ENCODE data around the gene PDE7B.
A peak's percentile ranks its signal among the peaks of the same experiment; 100 is the strongest.
"Not testable (repeated sequence)": the region's sequence is repeated elsewhere in the genome, so short reads cannot be mapped to it uniquely, and the experiment has no call there.

The PDE7B gene

GRCh38 chr6:135852746-135853145 is 1.2 kb downstream of the PDE7B start:
- no peaks in the 10 kb centered on the region for H3K9me3 ChIP-seq (replicated peaks; ENCODE audit: low read length)
- H3K36me3 ChIP-seq (ENCODE audit: insufficient read depth, low read length) = no peaks in the 10 kb centered on the region
- H3K27me3 ChIP-seq (ENCODE audit: control insufficient read depth, insufficient read depth, low read length) = no peaks in the 10 kb centered on the region
- H3K9ac ChIP-seq (ENCODE audit: low read depth, low read length) = peak overlapping the region; percentile 86
- H3K4me3 ChIP-seq (ENCODE audit: low read length) = peak overlapping the region; percentile 67
- peak overlapping the region; percentile 81 for H3K4me2 ChIP-seq (ENCODE audit: low read length)
- peaks cover 13% of the 10 kb centered on the region for H3K4me1 ChIP-seq (ENCODE audit: control insufficient read depth, insufficient read depth, low read length)

GRCh38 chr6:135853227-135853626 is 1.7 kb downstream of the PDE7B start:
- H3K36me3 ChIP-seq (ENCODE audit: insufficient read depth, low read length) = no peaks in the 10 kb centered on the region
- peaks cover 13% of the 10 kb centered on the region for H3K4me1 ChIP-seq (ENCODE audit: control insufficient read depth, insufficient read depth, low read length)
- H3K27me3 ChIP-seq (ENCODE audit: control insufficient read depth, insufficient read depth, low read length) = no peaks in the 10 kb centered on the region
- peak overlapping the region; percentile 86 for H3K9ac ChIP-seq (ENCODE audit: low read depth, low read length)
- H3K9me3 ChIP-seq (replicated peaks; ENCODE audit: low read length) = no peaks in the 10 kb centered on the region
- H3K4me3 ChIP-seq (ENCODE audit: low read length) = peak overlapping the region; percentile 67
- H3K4me2 ChIP-seq (ENCODE audit: low read length) = peak overlapping the region; percentile 81

- Histone ChIP-seq H3K4me3 (ENCODE audit: low read length) (no peak overlapping the region), H3K27me3 (ENCODE audit: control insufficient read depth, insufficient read depth, low read length) (no peaks in the 10 kb centered on the region), H3K9me3 (replicated peaks; ENCODE audit: low read length) (no peaks in the 10 kb centered on the region), H3K4me1 (ENCODE audit: control insufficient read depth, insufficient read depth, low read length) (peaks cover 13% of the 10 kb centered on the region), H3K4me2 (ENCODE audit: low read length) (peak overlapping the region; percentile 81), H3K36me3 (ENCODE audit: insufficient read depth, low read length) (no peaks in the 10 kb centered on the region), H3K9ac (ENCODE audit: low read depth, low read length) (peak overlapping the region; percentile 86)
Observed at GRCh38 chr6:135853986-135854385, 2.5 kb downstream of the PDE7B start.

GRCh38 chr6:135854799-135855198 is 3.3 kb downstream of the PDE7B start:
- H3K4me3 ChIP-seq (ENCODE audit: low read length) = no peak overlapping the region
- H3K4me2 ChIP-seq (ENCODE audit: low read length) = peak overlapping the region; percentile 81
- no peaks in the 10 kb centered on the region for H3K9me3 ChIP-seq (replicated peaks; ENCODE audit: low read length)

GRCh38 chr6:135858931-135859330 is 7.4 kb downstream of the PDE7B start:
- no peaks in the 10 kb centered on the region for H3K4me1 ChIP-seq (ENCODE audit: control insufficient read depth, insufficient read depth, low read length)
- H3K9ac ChIP-seq (ENCODE audit: low read depth, low read length) = no peak overlapping the region
- H3K4me3 ChIP-seq (ENCODE audit: low read length) = no peak overlapping the region
- H3K9me3 ChIP-seq (replicated peaks; ENCODE audit: low read length) = no peaks in the 10 kb centered on the region
- H3K36me3 ChIP-seq (ENCODE audit: insufficient read depth, low read length) = no peaks in the 10 kb centered on the region
- H3K4me2 ChIP-seq (ENCODE audit: low read length) = no peak overlapping the region
- no peaks in the 10 kb centered on the region for H3K27me3 ChIP-seq (ENCODE audit: control insufficient read depth, insufficient read depth, low read length)

More at GRCh38 chr6:135854799-135855198, 3.3 kb downstream of the PDE7B start:
- Histone ChIP-seq H3K27me3 (ENCODE audit: control insufficient read depth, insufficient read depth, low read length) (no peaks in the 10 kb centered on the region), H3K36me3 (ENCODE audit: insufficient read depth, low read length) (no peaks in the 10 kb centered on the region), H3K4me1 (ENCODE audit: control insufficient read depth, insufficient read depth, low read length) (peaks cover 13% of the 10 kb centered on the region), H3K9ac (ENCODE audit: low read depth, low read length) (no peak overlapping the region)

GRCh38 chr6:135860361-135860760 is 8.9 kb downstream of the PDE7B start:
- H3K4me1 ChIP-seq (ENCODE audit: control insufficient read depth, insufficient read depth, low read length) = no peaks in the 10 kb centered on the region
- H3K27me3 ChIP-seq (ENCODE audit: control insufficient read depth, insufficient read depth, low read length) = no peaks in the 10 kb centered on the region
- H3K9ac ChIP-seq (ENCODE audit: low read depth, low read length) = no peak overlapping the region
- no peaks in the 10 kb centered on the region for H3K9me3 ChIP-seq (replicated peaks; ENCODE audit: low read length)
- H3K4me2 ChIP-seq (ENCODE audit: low read length) = no peak overlapping the region
- no peak overlapping the region for H3K4me3 ChIP-seq (ENCODE audit: low read length)
- H3K36me3 ChIP-seq (ENCODE audit: insufficient read depth, low read length) = no peaks in the 10 kb centered on the region

- Histone ChIP-seq H3K27me3 (ENCODE audit: control insufficient read depth, insufficient read depth, low read length) (no peaks in the 10 kb centered on the region), H3K4me2 (ENCODE audit: low read length) (no peak overlapping the region), H3K4me1 (ENCODE audit: control insufficient read depth, insufficient read depth, low read length) (no peaks in the 10 kb centered on the region), H3K9ac (ENCODE audit: low read depth, low read length) (no peak overlapping the region), H3K9me3 (replicated peaks; ENCODE audit: low read length) (no peaks in the 10 kb centered on the region), H3K4me3 (ENCODE audit: low read length) (no peak overlapping the region), H3K36me3 (ENCODE audit: insufficient read depth, low read length) (no peaks in the 10 kb centered on the region)
Observed at GRCh38 chr6:135861189-135861588, 9.7 kb downstream of the PDE7B start.

- H3K4me3 ChIP-seq (ENCODE audit: low read length); H3K27me3 ChIP-seq (ENCODE audit: control insufficient read depth, insufficient read depth, low read length); H3K9me3 ChIP-seq (replicated peaks; ENCODE audit: low read length); H3K4me1 ChIP-seq (ENCODE audit: control insufficient read depth, insufficient read depth, low read length); H3K4me2 ChIP-seq (ENCODE audit: low read length); H3K36me3 ChIP-seq (ENCODE audit: insufficient read depth, low read length); H3K9ac ChIP-seq (ENCODE audit: low read depth, low read length): not testable (repeated sequence)
Observed at GRCh38 chr6:135864929-135865328, 13.4 kb downstream of the PDE7B start.

GRCh38 chr6:135866445-135867123 is 15.1 kb downstream of the PDE7B start:
- Histone ChIP-seq H3K4me3 (ENCODE audit: low read length) (peak overlapping the region; percentile 36), H3K27me3 (ENCODE audit: control insufficient read depth, insufficient read depth, low read length) (no peaks in the 10 kb centered on the region), H3K36me3 (ENCODE audit: insufficient read depth, low read length) (no peaks in the 10 kb centered on the region), H3K9me3 (replicated peaks; ENCODE audit: low read length) (no peaks in the 10 kb centered on the region), H3K9ac (ENCODE audit: low read depth, low read length) (peak overlapping the region; percentile 38), H3K4me1 (ENCODE audit: control insufficient read depth, insufficient read depth, low read length) (peaks cover 22% of the 10 kb centered on the region), H3K4me2 (ENCODE audit: low read length) (peak overlapping the region; percentile 81)

- Histone ChIP-seq H3K9me3 (replicated peaks; ENCODE audit: low read length) (no peaks in the 10 kb centered on the region), H3K9ac (ENCODE audit: low read depth, low read length) (no peak overlapping the region), H3K4me2 (ENCODE audit: low read length) (peak overlapping the region; percentile 81), H3K4me1 (ENCODE audit: control insufficient read depth, insufficient read depth, low read length) (peaks cover 29% of the 10 kb centered on the region), H3K27me3 (ENCODE audit: control insufficient read depth, insufficient read depth, low read length) (no peaks in the 10 kb centered on the region), H3K36me3 (ENCODE audit: insufficient read depth, low read length) (no peaks in the 10 kb centered on the region), H3K4me3 (ENCODE audit: low read length) (no peak overlapping the region)
Observed at GRCh38 chr6:135867332-135867731, 15.8 kb downstream of the PDE7B start.

GRCh38 chr6:135869857-135870256 is 18.4 kb downstream of the PDE7B start:
- H3K4me2 ChIP-seq (ENCODE audit: low read length) = no peak overlapping the region
- H3K27me3 ChIP-seq (ENCODE audit: control insufficient read depth, insufficient read depth, low read length) = no peaks in the 10 kb centered on the region

GRCh38 chr6:135870722-135871121 is 19.2 kb downstream of the PDE7B start:
- Histone ChIP-seq H3K4me1 (ENCODE audit: control insufficient read depth, insufficient read depth, low read length) (peaks cover 35% of the 10 kb centered on the region), H3K9me3 (replicated peaks; ENCODE audit: low read length) (no peaks in the 10 kb centered on the region), H3K4me3 (ENCODE audit: low read length) (no peak overlapping the region), H3K27me3 (ENCODE audit: control insufficient read depth, insufficient read depth, low read length) (no peaks in the 10 kb centered on the region), H3K9ac (ENCODE audit: low read depth, low read length) (no peak overlapping the region), H3K36me3 (ENCODE audit: insufficient read depth, low read length) (no peaks in the 10 kb centered on the region), H3K4me2 (ENCODE audit: low read length) (no peak overlapping the region)

More at GRCh38 chr6:135869857-135870256, 18.4 kb downstream of the PDE7B start:
- H3K9me3 ChIP-seq (replicated peaks; ENCODE audit: low read length) = no peaks in the 10 kb centered on the region
- no peak overlapping the region for H3K9ac ChIP-seq (ENCODE audit: low read depth, low read length)
- no peaks in the 10 kb centered on the region for H3K36me3 ChIP-seq (ENCODE audit: insufficient read depth, low read length)
- H3K4me3 ChIP-seq (ENCODE audit: low read length) = no peak overlapping the region
- peaks cover 31% of the 10 kb centered on the region for H3K4me1 ChIP-seq (ENCODE audit: control insufficient read depth, insufficient read depth, low read length)
